GM12865 (cell line): ENCODE results near the gene FAAP100.

Experiments used
- DNase-seq: peaks from one replicate; pipeline ENCODE4 v3.0.0; 2010; ENCODE audit warnings: low read depth
- H3K4me3 ChIP-seq: 2 replicates; pipeline ENCODE4 v1.5.1; 2011; ENCODE audit warnings: mild to moderate bottlenecking, low read depth, low read length, control low read depth
- CTCF ChIP-seq: IDR thresholded peaks from 2 replicates; pipeline ENCODE4 v1.5.1; 2011; ENCODE audit warnings: low read length, control low read depth, low read depth, inconsistent platforms; ENCODE audit not compliant: insufficient read depth; ENCODE audit errors: missing control alignments

Gene FAAP100

DNA sequence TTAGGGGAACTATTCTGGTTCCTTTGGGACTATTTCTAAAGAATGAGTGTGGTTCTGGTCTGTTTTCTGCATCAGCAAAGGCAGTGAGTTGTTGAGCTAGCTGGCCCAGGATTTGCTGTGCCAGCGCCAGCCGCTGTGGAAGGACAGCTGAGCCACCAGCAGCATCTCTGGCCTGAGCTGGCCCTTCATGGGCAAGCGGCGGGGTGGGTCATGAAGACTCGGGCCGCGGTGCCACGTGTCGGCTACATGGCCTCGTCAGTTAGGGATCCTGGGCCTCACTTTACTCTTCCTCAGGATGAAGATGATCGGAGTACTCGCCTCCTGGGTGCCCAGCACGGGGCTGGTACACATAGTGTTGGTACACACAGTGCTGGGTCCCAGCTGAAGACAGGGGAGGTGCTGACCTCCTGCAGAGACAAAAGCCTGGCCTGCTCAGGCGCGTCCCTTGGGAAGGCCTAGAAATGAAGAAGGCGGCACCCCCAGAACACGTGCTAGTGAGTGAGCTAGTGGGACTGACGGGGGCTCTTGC, 17.9 kb upstream of the FAAP100 start:
- no peak for TF ChIP-seq CTCF
- H3K4me3 ChIP-seq, result no peak overlapping the region
- no peak for DNase-seq

GRCh38 chr17:81568416-81568815, 16.3 kb upstream of the FAAP100 start:
- no peak for TF ChIP-seq CTCF
- H3K4me3 ChIP-seq, result no peak overlapping the region
- no peak for DNase-seq

GRCh38 chr17:81567191-81567590, 15.0 kb upstream of the FAAP100 start:
- H3K4me3 ChIP-seq, result no peak overlapping the region
- no peak for DNase-seq
- TF ChIP-seq CTCF, result no peak

- H3K4me3 ChIP-seq, result no peak overlapping the region
- DNase-seq, result no peak
- no peak for TF ChIP-seq CTCF
Observed at GRCh38 chr17:81566461-81567126, 14.4 kb upstream of the FAAP100 start.

GRCh38 chr17:81565231-81565630, 13.1 kb upstream of the FAAP100 start:
- no peak overlapping the region for H3K4me3 ChIP-seq
- TF ChIP-seq CTCF, result no peak
- DNase-seq, result no peak

- DNase-seq, result no peak
- TF ChIP-seq CTCF, result no peak
- H3K4me3 ChIP-seq, result no peak overlapping the region
Observed at GRCh38 chr17:81564778-81565177, 12.6 kb upstream of the FAAP100 start.
